IPS-15b (cell line): ENCODE results near the gene ERBIN.
"Not testable (repeated sequence)": the region's sequence is repeated elsewhere in the genome, so short reads cannot be mapped to it uniquely, and the experiment has no call there.

ENCODE experiments used
- H3K27me3 ChIP-seq: one replicate; pipeline ENCODE4 v1.6.1; 2013; ENCODE audit warnings: low read length; ENCODE audit not compliant: control insufficient read depth, insufficient read depth
- H3K36me3 ChIP-seq: one replicate; pipeline ENCODE4 v1.6.1; 2013; ENCODE audit warnings: low read length; ENCODE audit not compliant: control insufficient read depth, insufficient read depth
- H3K4me1 ChIP-seq: one replicate; pipeline ENCODE4 v1.6.1; 2013; ENCODE audit warnings: mild to moderate bottlenecking, low read length; ENCODE audit not compliant: control insufficient read depth, insufficient read depth
- H3K4me3 ChIP-seq: one replicate; pipeline ENCODE4 v1.5.1; 2013; ENCODE audit warnings: low read depth, low read length
- H3K9ac ChIP-seq: one replicate; pipeline ENCODE4 v1.6.1; 2013; ENCODE audit warnings: low read depth, mild to moderate bottlenecking, low read length
- H3K9me3 ChIP-seq: one replicate; pipeline ENCODE4 v1.6.1; 2013; ENCODE audit warnings: mild to moderate bottlenecking, low read length; ENCODE audit not compliant: control insufficient read depth, insufficient read depth

ERBIN gene

GRCh38 chr5:66013906-66014305, 87.5 kb downstream of the ERBIN start:
- Histone ChIP-seq H3K4me3 (no peak overlapping the region), H3K4me1 (no peaks in the 10 kb centered on the region), H3K36me3 (no peaks in the 10 kb centered on the region), H3K9me3 (no peaks in the 10 kb centered on the region), H3K27me3 (no peaks in the 10 kb centered on the region), H3K9ac (no peak overlapping the region)

GRCh38 chr5:66015196-66015960, 89.0 kb downstream of the ERBIN start:
- Histone ChIP-seq H3K9ac (no peak overlapping the region), H3K4me1 (no peaks in the 10 kb centered on the region), H3K9me3 (no peaks in the 10 kb centered on the region), H3K4me3 (no peak overlapping the region), H3K36me3 (no peaks in the 10 kb centered on the region), H3K27me3 (no peaks in the 10 kb centered on the region)

GRCh38 chr5:66021585-66021984, 95.2 kb downstream of the ERBIN start:
- Histone ChIP-seq H3K9me3 (no peaks in the 10 kb centered on the region), H3K9ac (no peak overlapping the region), H3K4me1 (no peaks in the 10 kb centered on the region), H3K27me3 (no peaks in the 10 kb centered on the region), H3K36me3 (no peaks in the 10 kb centered on the region), H3K4me3 (no peak overlapping the region)

GRCh38 chr5:66039296-66039695, 112.9 kb downstream of the ERBIN start:
- no peaks in the 10 kb centered on the region for H3K36me3 ChIP-seq

GRCh38 chr5:66039701-66040100, 113.3 kb downstream of the ERBIN start:
- no peaks in the 10 kb centered on the region for H3K4me1 ChIP-seq
- H3K27me3 ChIP-seq, result no peaks in the 10 kb centered on the region
- H3K9me3 ChIP-seq, result no peaks in the 10 kb centered on the region
- H3K4me3 ChIP-seq, result no peak overlapping the region
- H3K36me3 ChIP-seq, result no peaks in the 10 kb centered on the region
- H3K9ac ChIP-seq, result no peak overlapping the region

More at GRCh38 chr5:66039296-66039695, 112.9 kb downstream of the ERBIN start:
- no peaks in the 10 kb centered on the region for H3K4me1 ChIP-seq
- no peak overlapping the region for H3K9ac ChIP-seq
- H3K4me3 ChIP-seq, result no peak overlapping the region
- H3K27me3 ChIP-seq, result no peaks in the 10 kb centered on the region
- no peaks in the 10 kb centered on the region for H3K9me3 ChIP-seq

- Histone ChIP-seq H3K9me3 (no peaks in the 10 kb centered on the region), H3K9ac (no peak overlapping the region), H3K36me3 (no peaks in the 10 kb centered on the region)
Measured at GRCh38 chr5:66041627-66042026, 115.3 kb downstream of the ERBIN start.

GRCh38 chr5:66057239-66057638, 130.9 kb downstream of the ERBIN start:
- H3K27me3 ChIP-seq, result no peaks in the 10 kb centered on the region
- no peaks in the 10 kb centered on the region for H3K36me3 ChIP-seq
- no peak overlapping the region for H3K9ac ChIP-seq
- no peak overlapping the region for H3K4me3 ChIP-seq
- no peaks in the 10 kb centered on the region for H3K4me1 ChIP-seq
- H3K9me3 ChIP-seq, result no peaks in the 10 kb centered on the region

More at GRCh38 chr5:66041627-66042026, 115.3 kb downstream of the ERBIN start:
- H3K4me3 ChIP-seq, result no peak overlapping the region
- H3K4me1 ChIP-seq, result no peaks in the 10 kb centered on the region
- H3K27me3 ChIP-seq, result no peaks in the 10 kb centered on the region

- H3K27me3 ChIP-seq, H3K9ac ChIP-seq, H3K9me3 ChIP-seq, H3K4me1 ChIP-seq, H3K4me3 ChIP-seq, H3K36me3 ChIP-seq: not testable (repeated sequence)
Measured at GRCh38 chr5:66061320-66061719, 134.9 kb downstream of the ERBIN start.

- not testable (repeated sequence) for H3K9me3 ChIP-seq, H3K4me1 ChIP-seq, H3K36me3 ChIP-seq, H3K9ac ChIP-seq, H3K27me3 ChIP-seq, H3K4me3 ChIP-seq
Measured at GRCh38 chr5:66063061-66063460, 136.7 kb downstream of the ERBIN start.

GRCh38 chr5:66066826-66067225, 140.5 kb downstream of the ERBIN start:
- H3K27me3 ChIP-seq, result no peaks in the 10 kb centered on the region
- no peak overlapping the region for H3K9ac ChIP-seq

GRCh38 chr5:66072031-66072430, 145.7 kb downstream of the ERBIN start:
- H3K36me3 ChIP-seq, result no peaks in the 10 kb centered on the region
- H3K9me3 ChIP-seq, result no peaks in the 10 kb centered on the region
- no peak overlapping the region for H3K4me3 ChIP-seq
- H3K9ac ChIP-seq, result no peak overlapping the region
- H3K4me1 ChIP-seq, result no peaks in the 10 kb centered on the region
- no peaks in the 10 kb centered on the region for H3K27me3 ChIP-seq

More at GRCh38 chr5:66066826-66067225, 140.5 kb downstream of the ERBIN start:
- Histone ChIP-seq H3K36me3 (no peaks in the 10 kb centered on the region), H3K9me3 (no peaks in the 10 kb centered on the region), H3K4me3 (no peak overlapping the region), H3K4me1 (no peaks in the 10 kb centered on the region)

GRCh38 chr5:66074901-66075300, 148.5 kb downstream of the ERBIN start:
- Histone ChIP-seq H3K36me3 (no peaks in the 10 kb centered on the region), H3K4me3 (no peak overlapping the region), H3K4me1 (no peaks in the 10 kb centered on the region), H3K9me3 (no peaks in the 10 kb centered on the region), H3K9ac (no peak overlapping the region), H3K27me3 (no peaks in the 10 kb centered on the region)
